ENCODE measurements around the gene ZNF609.

DNA sequence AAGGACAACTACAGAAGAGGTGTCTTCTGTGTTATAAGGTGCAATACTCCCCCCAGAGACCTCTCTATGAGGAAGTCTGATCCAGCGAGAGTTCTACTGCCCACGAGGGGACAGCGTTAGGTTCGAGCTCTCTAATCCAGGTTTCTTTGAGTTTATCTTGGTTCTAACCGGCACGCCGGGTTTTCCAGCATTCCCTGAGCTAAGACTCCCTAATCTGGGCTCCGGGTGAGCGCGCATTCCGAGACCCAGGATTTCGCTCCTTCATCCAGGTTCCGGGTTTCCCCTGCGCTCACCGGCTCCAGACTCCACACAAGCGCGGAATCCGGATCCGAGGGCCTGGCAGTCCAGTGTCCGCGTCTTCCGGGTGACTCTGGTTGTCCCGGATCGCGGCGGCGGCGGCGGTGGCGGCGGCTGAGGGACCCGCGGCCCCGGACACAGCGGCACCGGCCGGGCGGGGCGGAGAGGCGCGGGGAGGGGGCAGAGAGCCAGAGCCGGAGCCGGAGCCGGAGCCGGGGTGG, at the start of gene ZNF609:
- TF ChIP-seq, protein P1, sequence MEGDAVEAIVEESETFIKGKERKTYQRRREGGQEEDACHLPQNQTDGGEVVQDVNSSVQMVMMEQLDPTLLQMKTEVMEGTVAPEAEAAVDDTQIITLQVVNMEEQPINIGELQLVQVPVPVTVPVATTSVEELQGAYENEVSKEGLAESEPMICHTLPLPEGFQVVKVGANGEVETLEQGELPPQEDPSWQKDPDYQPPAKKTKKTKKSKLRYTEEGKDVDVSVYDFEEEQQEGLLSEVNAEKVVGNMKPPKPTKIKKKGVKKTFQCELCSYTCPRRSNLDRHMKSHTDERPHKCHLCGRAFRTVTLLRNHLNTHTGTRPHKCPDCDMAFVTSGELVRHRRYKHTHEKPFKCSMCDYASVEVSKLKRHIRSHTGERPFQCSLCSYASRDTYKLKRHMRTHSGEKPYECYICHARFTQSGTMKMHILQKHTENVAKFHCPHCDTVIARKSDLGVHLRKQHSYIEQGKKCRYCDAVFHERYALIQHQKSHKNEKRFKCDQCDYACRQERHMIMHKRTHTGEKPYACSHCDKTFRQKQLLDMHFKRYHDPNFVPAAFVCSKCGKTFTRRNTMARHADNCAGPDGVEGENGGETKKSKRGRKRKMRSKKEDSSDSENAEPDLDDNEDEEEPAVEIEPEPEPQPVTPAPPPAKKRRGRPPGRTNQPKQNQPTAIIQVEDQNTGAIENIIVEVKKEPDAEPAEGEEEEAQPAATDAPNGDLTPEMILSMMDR (IDR thresholded peaks at IDR 0.05): no peak
- peak; percentile 62 for TF ChIP-seq EZH2 (IDR thresholded peaks at IDR 0.05)
- TF ChIP-seq EZH2phosphoT487 (IDR thresholded peaks at IDR 0.05): no peak

Measured in neural progenitor cell (in vitro differentiated cells).